NB4 (cell line): ENCODE measurements around the gene LIPA.
A peak's percentile ranks its signal among the peaks of the same experiment; 100 is the strongest.
"Not testable (repeated sequence)": the region's sequence is repeated elsewhere in the genome, so short reads cannot be mapped to it uniquely, and the experiment has no call there.

Experiments
- DNase-seq: peaks from one replicate; pipeline ENCODE4 v3.0.0; 2010; ENCODE audit warnings: low read depth
- H3K4me3 ChIP-seq: one replicate; pipeline ENCODE4 v1.5.1; 2011; ENCODE audit warnings: mild to moderate bottlenecking, low read depth, low read length, moderate library complexity
- CTCF ChIP-seq: IDR thresholded peaks from one replicate; pipeline ENCODE4 v1.5.1; 2012; ENCODE audit warnings: low read depth, low read length
- MYC ChIP-seq: IDR thresholded peaks from 2 replicates; pipeline ENCODE4 v1.6.1; 2011; ENCODE audit warnings: low read depth, low read length
- POLR2A ChIP-seq: IDR thresholded peaks from 2 replicates; pipeline ENCODE4 v1.6.1; 2011; ENCODE audit warnings: mild to moderate bottlenecking; ENCODE audit not compliant: insufficient read length; ENCODE audit errors: extremely low read depth
- TF ChIP-seq, protein P1 (sequence below): IDR thresholded peaks from 2 replicates; pipeline ENCODE4 v1.6.1; 2011; ENCODE audit warnings: low read depth, low read length

LIPA gene

DNA sequence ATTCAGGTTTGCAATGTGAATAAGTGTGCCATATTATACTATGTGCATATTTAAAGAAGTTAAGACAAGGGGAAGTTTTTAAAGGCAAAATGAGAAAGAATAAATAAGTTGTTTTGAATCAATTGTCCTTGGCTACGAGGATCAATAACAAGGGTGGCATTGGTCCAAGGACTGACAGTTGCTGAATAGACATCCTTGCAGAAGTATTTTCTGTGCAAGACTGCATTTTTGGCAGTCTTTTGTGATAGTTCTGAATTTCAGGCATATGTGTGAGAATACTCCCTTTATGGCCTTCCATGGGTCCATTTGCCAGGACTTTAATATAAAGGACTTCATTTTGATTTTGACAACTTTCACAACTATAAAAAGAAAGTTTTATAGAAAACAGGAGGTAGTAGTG lies 5.4 kb upstream of the LIPA start:
- TF ChIP-seq, protein P1, sequence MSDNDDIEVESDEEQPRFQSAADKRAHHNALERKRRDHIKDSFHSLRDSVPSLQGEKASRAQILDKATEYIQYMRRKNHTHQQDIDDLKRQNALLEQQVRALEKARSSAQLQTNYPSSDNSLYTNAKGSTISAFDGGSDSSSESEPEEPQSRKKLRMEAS: no peak
- no peak for TF ChIP-seq MYC
- DNase-seq: no peak
- H3K4me3 ChIP-seq: no peak overlapping the region

- no peak for TF ChIP-seq MYC
- TF ChIP-seq, protein P1: no peak
- no peak for TF ChIP-seq POLR2A
- TF ChIP-seq CTCF: no peak
- DNase-seq: peak; percentile 33
Measured at GRCh38 chr10:89256340-89256739, 4.8 kb upstream of the LIPA start.

DNA sequence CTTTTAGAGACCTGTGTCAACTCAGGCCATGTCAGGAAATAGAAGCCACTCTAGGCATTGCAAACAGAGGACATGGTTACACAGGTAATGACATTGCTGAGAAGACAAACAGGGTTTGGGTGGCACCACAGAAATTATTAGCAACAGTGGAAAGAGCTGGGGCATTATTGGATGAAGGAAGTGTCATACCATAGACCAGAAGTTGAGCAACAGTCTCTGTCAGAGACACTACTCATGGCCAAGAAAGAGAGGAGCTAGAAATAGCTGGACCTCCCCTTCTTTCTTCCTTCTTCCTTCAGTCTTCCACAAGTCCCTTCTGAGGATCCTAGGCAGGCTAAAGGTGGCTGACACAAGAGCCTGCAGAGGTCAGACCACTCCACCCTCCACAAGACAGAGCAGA lies 4.2 kb upstream of the LIPA start:
- no peak overlapping the region for H3K4me3 ChIP-seq
- peak; percentile 33 for DNase-seq
- TF ChIP-seq, protein P1: no peak
- TF ChIP-seq MYC (no peak), CTCF (no peak), POLR2A (no peak)

More at GRCh38 chr10:89256340-89256739, 4.8 kb upstream of the LIPA start:
- H3K4me3 ChIP-seq: no peak overlapping the region

GRCh38 chr10:89255091-89255579 lies 3.6 kb upstream of the LIPA start:
- not testable (repeated sequence) for H3K4me3 ChIP-seq, DNase-seq

- peak overlapping the region; percentile 26 for H3K4me3 ChIP-seq
- TF ChIP-seq CTCF (no peak), MYC (no peak), POLR2A (no peak)
- TF ChIP-seq, protein P1: no peak
- DNase-seq: no peak
Measured at GRCh38 chr10:89252225-89252585, 630 bp upstream of the LIPA start.

DNA sequence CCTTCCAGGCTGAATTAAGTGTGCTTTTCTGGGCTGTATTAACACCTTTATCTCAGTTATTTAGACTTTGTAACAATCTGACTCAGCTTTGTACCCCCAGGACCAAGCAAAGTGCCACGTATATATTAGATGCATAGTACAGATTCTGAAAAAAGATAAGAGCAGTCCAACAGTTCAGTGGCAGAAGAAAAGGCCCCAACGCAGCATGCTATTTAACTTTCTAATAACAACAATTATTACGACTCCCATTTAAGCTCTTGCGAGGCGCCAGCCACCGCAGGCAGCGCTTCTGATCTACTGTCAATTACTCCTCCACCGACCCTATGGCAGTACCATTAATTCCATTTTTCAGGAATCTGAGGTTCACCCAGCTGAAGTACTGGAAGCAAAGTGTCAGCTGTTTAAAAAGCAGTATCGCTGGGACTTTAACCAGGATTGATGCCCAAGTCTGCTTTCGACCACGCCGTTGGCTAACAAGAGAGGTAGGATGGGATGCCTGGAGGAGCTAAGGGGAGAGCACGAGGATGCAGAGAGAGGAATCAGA lies 638 bp downstream of the LIPA start:
- H3K4me3 ChIP-seq: peak overlapping the region; percentile 80
- no peak for TF ChIP-seq MYC
- TF ChIP-seq CTCF: no peak
- TF ChIP-seq POLR2A: no peak
- TF ChIP-seq, protein P1: no peak
- no peak for DNase-seq

DNA sequence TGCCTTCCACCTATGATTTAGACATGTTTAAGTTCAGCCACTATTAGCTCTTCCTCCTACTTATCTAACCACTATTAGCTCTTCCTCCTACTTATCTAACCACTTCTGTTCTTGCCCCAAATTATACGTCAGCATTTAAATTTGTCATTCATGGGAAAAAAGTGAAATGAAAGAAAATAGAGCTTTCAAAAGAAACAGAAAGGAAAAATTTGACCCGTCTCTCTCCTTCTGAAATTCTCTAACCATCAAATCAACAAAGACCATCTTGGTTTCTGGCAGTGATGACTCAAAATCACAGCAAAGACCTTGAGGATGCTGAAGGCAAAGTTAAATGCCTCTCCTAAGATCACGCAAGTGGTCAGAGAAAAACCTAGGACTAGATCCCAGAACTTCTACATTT lies 2.6 kb downstream of the LIPA start:
- no peak for TF ChIP-seq POLR2A
- no peak for TF ChIP-seq MYC
- no peak for TF ChIP-seq CTCF
- TF ChIP-seq, protein P1: no peak
- no peak overlapping the region for H3K4me3 ChIP-seq
- no peak for DNase-seq

- H3K4me3 ChIP-seq: not testable (repeated sequence)
Measured at GRCh38 chr10:89247623-89248022, 4.0 kb downstream of the LIPA start.

More at GRCh38 chr10:89247623-89248022, 4.0 kb downstream of the LIPA start:
- DNase-seq: not testable (repeated sequence)
